Neural crest cell (in vitro differentiated cells): ENCODE results near the gene SNX4. TPM values are rescaled to one million over a fixed set of nuclear protein-coding genes. Genes with fewer than 3 reads are reported as not detected.
"Not testable (repeated sequence)": the region's sequence is repeated elsewhere in the genome, so short reads cannot be mapped to it uniquely, and the experiment has no call there.

Experiments used
- DNase-seq: peaks from one replicate; pipeline ENCODE4 v3.0.0; 2021; ENCODE audit warnings: low read depth, mixed read lengths, low spot score
- H3K27ac Mint-ChIP-seq: one replicate; pipeline ENCODE4 v1.8.0; 2021; ENCODE audit warnings: mild to moderate bottlenecking, mixed read lengths; ENCODE audit not compliant: unreplicated experiment
- H3K27me3 Mint-ChIP-seq: 2 replicates; pipeline ENCODE4 v1.8.0; 2021; ENCODE audit warnings: low read depth, mild to moderate bottlenecking, mixed read lengths
- H3K36me3 Mint-ChIP-seq: 2 replicates; pipeline ENCODE4 v1.8.0; 2021; ENCODE audit warnings: low read depth, mild to moderate bottlenecking, mixed read lengths
- H3K4me1 Mint-ChIP-seq: 2 replicates; pipeline ENCODE4 v1.8.0; 2021; ENCODE audit warnings: mixed read lengths
- H3K4me3 Mint-ChIP-seq: one replicate; pipeline ENCODE4 v1.8.0; 2021; ENCODE audit warnings: mild to moderate bottlenecking, mixed read lengths
- H3K9me3 Mint-ChIP-seq: 2 replicates; pipeline ENCODE4 v1.8.0; 2021; ENCODE audit warnings: mixed read lengths
- CTCF ChIP-seq: fragments of 200-600 bp; sonication (generic); conservative IDR thresholded peaks from 2 replicates; pipeline ENCODE4 v1.5.0; 2021; ENCODE audit warnings: antibody characterized with exemption, mild to moderate bottlenecking
- total RNA-seq: library from RNA; stranded (reverse); gene quantifications from 2 replicates; pipeline ENCODE4 v1.2.1, GENCODE V29; 2021

The SNX4 gene
- total RNA-seq, 1 donor from 2014 or later = 40.3 TPM

- no peak overlapping the region for H3K27ac Mint-ChIP-seq
- H3K36me3 Mint-ChIP-seq = peaks cover 13% of the 10 kb centered on the region
- H3K4me1 Mint-ChIP-seq = no peaks in the 10 kb centered on the region
Measured at GRCh38 chr3:125498630-125499029, 21.4 kb downstream of the SNX4 start.

GRCh38 chr3:125496701-125497100 lies 23.3 kb downstream of the SNX4 start:
- peaks cover 10% of the 10 kb centered on the region for H3K36me3 Mint-ChIP-seq
- no peak for TF ChIP-seq CTCF
- DNase-seq = no peak
- H3K4me1 Mint-ChIP-seq = no peaks in the 10 kb centered on the region
- no peak overlapping the region for H3K4me3 Mint-ChIP-seq
- H3K9me3 Mint-ChIP-seq = no peaks in the 10 kb centered on the region
- H3K27ac Mint-ChIP-seq = no peak overlapping the region
- H3K27me3 Mint-ChIP-seq = no peaks in the 10 kb centered on the region

More at GRCh38 chr3:125498630-125499029, 21.4 kb downstream of the SNX4 start:
- no peak for DNase-seq
- no peaks in the 10 kb centered on the region for H3K9me3 Mint-ChIP-seq
- no peak for TF ChIP-seq CTCF
- H3K4me3 Mint-ChIP-seq = no peak overlapping the region
- no peaks in the 10 kb centered on the region for H3K27me3 Mint-ChIP-seq

- no peak for DNase-seq
- H3K4me1 Mint-ChIP-seq = no peaks in the 10 kb centered on the region
Measured at GRCh38 chr3:125482406-125482805, 37.6 kb downstream of the SNX4 start.

DNA sequence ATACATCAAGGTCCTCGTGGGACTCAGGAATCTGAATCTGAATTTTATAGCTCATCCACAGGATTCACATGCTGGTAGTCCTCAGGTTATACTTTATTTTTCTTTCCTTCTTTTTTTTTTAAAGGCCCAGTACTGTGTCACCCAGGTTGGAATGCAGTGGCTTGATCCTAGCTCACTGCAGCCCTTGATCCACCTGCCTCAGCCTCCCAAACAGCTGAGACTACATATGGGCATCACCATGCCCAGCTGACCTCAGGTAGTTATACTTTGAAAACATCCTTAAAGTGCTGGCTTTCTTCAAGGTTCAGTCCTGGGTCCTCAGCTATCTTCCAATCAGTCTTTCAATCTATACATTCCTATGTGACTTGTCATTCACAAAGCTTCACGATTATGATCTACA lies 38.2 kb downstream of the SNX4 start:
- peaks cover 6% of the 10 kb centered on the region for H3K36me3 Mint-ChIP-seq

More at GRCh38 chr3:125482406-125482805, 37.6 kb downstream of the SNX4 start:
- no peaks in the 10 kb centered on the region for H3K27me3 Mint-ChIP-seq
- no peak overlapping the region for H3K4me3 Mint-ChIP-seq
- TF ChIP-seq CTCF = no peak
- H3K9me3 Mint-ChIP-seq = no peaks in the 10 kb centered on the region
- H3K36me3 Mint-ChIP-seq = peaks cover 6% of the 10 kb centered on the region
- no peak overlapping the region for H3K27ac Mint-ChIP-seq

GRCh38 chr3:125481375-125481759 lies 38.6 kb downstream of the SNX4 start:
- H3K9me3 Mint-ChIP-seq, H3K4me1 Mint-ChIP-seq, H3K4me3 Mint-ChIP-seq, H3K36me3 Mint-ChIP-seq, H3K27ac Mint-ChIP-seq, DNase-seq, H3K27me3 Mint-ChIP-seq: not testable (repeated sequence)

More for the DNA sequence above, 38.2 kb downstream of the SNX4 start:
- TF ChIP-seq CTCF = no peak
- H3K9me3 Mint-ChIP-seq = no peaks in the 10 kb centered on the region
- no peak overlapping the region for H3K4me3 Mint-ChIP-seq
- H3K4me1 Mint-ChIP-seq = no peaks in the 10 kb centered on the region
- H3K27ac Mint-ChIP-seq = no peak overlapping the region
- no peak for DNase-seq
- no peaks in the 10 kb centered on the region for H3K27me3 Mint-ChIP-seq

GRCh38 chr3:125480656-125481374 lies 39.2 kb downstream of the SNX4 start:
- Mint-ChIP-seq H3K4me1 (no peaks in the 10 kb centered on the region), H3K9me3 (no peaks in the 10 kb centered on the region), H3K27me3 (no peaks in the 10 kb centered on the region)

More at GRCh38 chr3:125480656-125481374, 39.2 kb downstream of the SNX4 start:
- H3K36me3 Mint-ChIP-seq = peaks cover 6% of the 10 kb centered on the region
- DNase-seq = no peak
- H3K27ac Mint-ChIP-seq = no peak overlapping the region
- no peak for TF ChIP-seq CTCF
- no peak overlapping the region for H3K4me3 Mint-ChIP-seq
